Esophagus (tissue), 2 donors: ENCODE data around the gene LHB. TPM values are rescaled to one million over a fixed set of nuclear protein-coding genes. Genes with fewer than 3 reads are reported as not detected.

Source experiments
- H3K27ac ChIP-seq, 2 donors: one replicate each; pipeline ENCODE4 v1.5.1; 2013; ENCODE audit warnings: low read depth in 2 of 2, mild to moderate bottlenecking in 2 of 2, inconsistent platforms in 1 of 2, low read length in 1 of 2, moderate library complexity in 1 of 2
- H3K27me3 ChIP-seq, 2 donors: one replicate each; pipeline ENCODE4 v1.6.1; 2013; ENCODE audit warnings: low read length in 2 of 2, control low read depth in 1 of 2, mild to moderate bottlenecking in 1 of 2; ENCODE audit not compliant: insufficient read depth in 2 of 2, control insufficient read depth in 1 of 2
- H3K36me3 ChIP-seq, 2 donors: one replicate each; pipeline ENCODE4 v1.6.1; 2013; ENCODE audit warnings: low read length in 1 of 2; ENCODE audit not compliant: control insufficient read depth in 2 of 2, insufficient read depth in 2 of 2
- H3K4me1 ChIP-seq, 2 donors: one replicate each; pipeline ENCODE4 v1.6.1; 2013; ENCODE audit warnings: low read length in 1 of 2; ENCODE audit not compliant: control insufficient read depth in 2 of 2, insufficient read depth in 2 of 2
- H3K4me3 ChIP-seq, 2 donors: one replicate each; pipeline ENCODE4 v1.5.1; 2013; ENCODE audit warnings: low read length in 2 of 2, mild to moderate bottlenecking in 2 of 2, low read depth in 1 of 2, moderate library complexity in 1 of 2
- H3K9me3 ChIP-seq, 2 donors: one replicate each; pipeline ENCODE4 v1.6.1; 2013; ENCODE audit warnings: mild to moderate bottlenecking in 2 of 2, low read depth in 1 of 2, low read length in 1 of 2, moderate library complexity in 1 of 2; ENCODE audit not compliant: control insufficient read depth in 2 of 2, insufficient read depth in 1 of 2
- WGBS, 2 donors: extraction: QIAGEN DNeasy Blood & Tissue Kit; methylation state at CpG; one replicate each; pipeline ENCODE4 v1.1.7; 2013; 5-methylcytosine and 5-hydroxymethylcytosine counted together
- polyA plus RNA-seq, 2 donors: library from polyadenylated mRNA; stranded (reverse); fragments of 200-250 nt; gene quantifications; one replicate each; pipeline ENCODE4 v1.2.3, GENCODE V29; 2013
- donor health status: healthy with polysubstance abuse.
- donor health status: Bipolar disorder and iron deficiency.

LHB gene
- polyA plus RNA-seq, 2 donors, result 0.29 to 0.45 TPM

GRCh38 chr19:48969276-48970138, 47.4 kb downstream of the LHB start:
- H3K4me1 ChIP-seq, result peaks cover 0 to 9% of the 10 kb centered on the region in 2 donors
- no peak overlapping the region for H3K4me3 ChIP-seq
- no peaks in the 10 kb centered on the region for H3K27me3 ChIP-seq
- WGBS, 2 donors, result 93 to 95% methylated on average over 42 to 45 of the region's 45 CpGs
- peaks cover 12 to 34% of the 10 kb centered on the region in 2 donors for H3K36me3 ChIP-seq
- no peak overlapping the region for H3K27ac ChIP-seq
- H3K9me3 ChIP-seq, result peaks cover 0 to 1% of the 10 kb centered on the region in 2 donors

- H3K36me3 ChIP-seq, result peaks cover 6 to 27% of the 10 kb centered on the region in 2 donors
Measured at GRCh38 chr19:48968813-48969218, 48.1 kb downstream of the LHB start.

GRCh38 chr19:48968179-48968661, 48.7 kb downstream of the LHB start:
- Histone ChIP-seq H3K27ac (peak overlapping the region in 1 of 2 donors; percentile 34), H3K36me3 (peaks cover 6 to 24% of the 10 kb centered on the region in 2 donors), H3K4me1 (peaks cover 0 to 19% of the 10 kb centered on the region in 2 donors), H3K9me3 (peaks cover 0 to 1% of the 10 kb centered on the region in 2 donors), H3K4me3 (no peak overlapping the region), H3K27me3 (no peaks in the 10 kb centered on the region)
- WGBS, 2 donors, result 58 to 60% methylated on average over 4 of the region's 4 CpGs

More at GRCh38 chr19:48968813-48969218, 48.1 kb downstream of the LHB start:
- Histone ChIP-seq H3K27me3 (no peaks in the 10 kb centered on the region), H3K4me3 (no peak overlapping the region), H3K9me3 (peaks cover 0 to 1% of the 10 kb centered on the region in 2 donors), H3K27ac (no peak overlapping the region), H3K4me1 (peaks cover 0 to 14% of the 10 kb centered on the region in 2 donors)
- WGBS, 2 donors, result 79 to 87% methylated on average over 14 to 15 of the region's 15 CpGs

- H3K4me1 ChIP-seq, result peaks cover under 1 to 20% of the 10 kb centered on the region in 2 donors
- WGBS, 2 donors, result 78 to 81% methylated on average over 14 of the region's 14 CpGs
- H3K27ac ChIP-seq, result peak overlapping the region in 1 of 2 donors; percentile 34
- H3K4me3 ChIP-seq, result no peak overlapping the region
- no peaks in the 10 kb centered on the region for H3K27me3 ChIP-seq
- H3K9me3 ChIP-seq, result peaks cover 0 to 1% of the 10 kb centered on the region in 2 donors
- peaks cover 6 to 24% of the 10 kb centered on the region in 2 donors for H3K36me3 ChIP-seq
Measured at GRCh38 chr19:48967346-48968178, 49.3 kb downstream of the LHB start.

- H3K4me1 ChIP-seq, result peaks cover 4 to 28% of the 10 kb centered on the region in 2 donors
- WGBS, 2 donors, result 76 to 84% methylated on average over 10 of the region's 10 CpGs
Measured at GRCh38 chr19:48966541-48967345, 50.1 kb downstream of the LHB start.

More at GRCh38 chr19:48966541-48967345, 50.1 kb downstream of the LHB start:
- peak overlapping the region; percentile 72 to 78 for H3K4me3 ChIP-seq
- H3K27me3 ChIP-seq, result no peaks in the 10 kb centered on the region
- H3K27ac ChIP-seq, result peak overlapping the region in 1 of 2 donors; percentile 82
- H3K36me3 ChIP-seq, result peaks cover 6 to 24% of the 10 kb centered on the region in 2 donors
- peaks cover 0 to 1% of the 10 kb centered on the region in 2 donors for H3K9me3 ChIP-seq

Other genes starting within 250 kb of the LHB start
- gene BCAT2, start 206.1 kb downstream of the LHB start, polyA plus RNA-seq, result 10 to 100 TPM; 21.9 to 31.4 TPM
- 1 to 10 TPM; 2.2 to 3.4 TPM for gene HSD17B14, start 180.6 kb downstream of the LHB start, polyA plus RNA-seq
- 1 to 10 TPM; 8.6 to 9.2 TPM for gene PLEKHA4, start 148.5 kb downstream of the LHB start, polyA plus RNA-seq
- 100 to 1,000 TPM in 1 of 2 donors, 10 to 100 TPM in 1; 38.0 to 145 TPM for gene PPP1R15A, start 144.7 kb downstream of the LHB start, polyA plus RNA-seq
- under 1 TPM in 1 of 2 donors, not detected in 1; 0.08 TPM for gene TULP2, start 118.3 kb downstream of the LHB start, polyA plus RNA-seq
- 100 to 1,000 TPM in 1 of 2 donors, 10 to 100 TPM in 1; 88.2 to 116 TPM for gene NUCB1, start 116.8 kb downstream of the LHB start, polyA plus RNA-seq
- gene DHDH, start 83.4 kb downstream of the LHB start, polyA plus RNA-seq, result 1 to 10 TPM in 1 of 2 donors, under 1 TPM in 1; 0.57 to 1.3 TPM
- gene BAX, start 62.2 kb downstream of the LHB start, polyA plus RNA-seq, result 10 to 100 TPM; 41.7 to 56.9 TPM
- 100 to 1,000 TPM; 645 to 931 TPM for gene FTL, start 51.8 kb downstream of the LHB start, polyA plus RNA-seq
- 10 to 100 TPM; 27.0 to 30.9 TPM for gene GYS1, start 23.8 kb downstream of the LHB start, polyA plus RNA-seq
- 10 to 100 TPM; 56.1 to 87.4 TPM for gene RUVBL2, start 23.2 kb downstream of the LHB start, polyA plus RNA-seq
- gene CGB3, start 7.2 kb upstream of the LHB start, polyA plus RNA-seq, result not detected
- gene CGB2, start 14.8 kb upstream of the LHB start, polyA plus RNA-seq, result not detected
- gene CGB1, start 19.8 kb upstream of the LHB start, polyA plus RNA-seq, result not detected
- under 1 TPM in 1 of 2 donors, not detected in 1; 0.39 TPM for gene CGB5, start 26.8 kb upstream of the LHB start, polyA plus RNA-seq
- not detected for gene CGB8, start 32.0 kb upstream of the LHB start, polyA plus RNA-seq
- 1 to 10 TPM; 1.4 to 3.5 TPM for gene CGB7, start 40.7 kb upstream of the LHB start, polyA plus RNA-seq
- gene NTF4, start 47.7 kb upstream of the LHB start, polyA plus RNA-seq, result 10 to 100 TPM in 1 of 2 donors, 1 to 10 TPM in 1; 7.7 to 20.0 TPM
- gene KCNA7, start 55.6 kb upstream of the LHB start, polyA plus RNA-seq, result under 1 TPM; 0.01 to 0.02 TPM
- 100 to 1,000 TPM; 160 to 252 TPM for gene SNRNP70, start 68.4 kb upstream of the LHB start, polyA plus RNA-seq
- gene LIN7B, start 97.3 kb upstream of the LHB start, polyA plus RNA-seq, result 10 to 100 TPM; 13.7 to 18.5 TPM
- 1 to 10 TPM; 2.3 to 5.4 TPM for gene C19orf73, start 102.1 kb upstream of the LHB start, polyA plus RNA-seq
- gene PPFIA3, start 102.5 kb upstream of the LHB start, polyA plus RNA-seq, result 10 to 100 TPM; 15.2 to 28.6 TPM
- under 1 TPM; 0.39 to 0.65 TPM for gene HRC, start 138.3 kb upstream of the LHB start, polyA plus RNA-seq
- gene TRPM4, start 140.7 kb upstream of the LHB start, polyA plus RNA-seq, result 10 to 100 TPM; 11.4 to 43.7 TPM